Measurements from ENCODE around the gene SPATA46. TPM values are rescaled to one million over a fixed set of nuclear protein-coding genes. Genes with fewer than 3 reads are reported as not detected.
"Not testable (repeated sequence)": the region's sequence is repeated elsewhere in the genome, so short reads cannot be mapped to it uniquely, and the experiment has no call there.

SPATA46 gene
- total RNA-seq, 1 donor from 2014 or later: not detected

- TF ChIP-seq CTCF (conservative IDR thresholded peaks at IDR 0.05): peak; percentile 56
- no peak for DNase-seq (ENCODE audit: low read depth, low spot score)
- peaks cover 6% of the 10 kb centered on the region for H3K36me3 Mint-ChIP-seq (ENCODE audit: low read depth)
Measured at GRCh38 chr1:162357681-162358266, 18.9 kb downstream of the SPATA46 start.

GRCh38 chr1:162353702-162354101 is 23.0 kb downstream of the SPATA46 start:
- Mint-ChIP-seq H3K4me1 (peaks cover 28% of the 10 kb centered on the region), H3K9me3 (no peaks in the 10 kb centered on the region), H3K36me3 (ENCODE audit: low read depth) (peaks cover 12% of the 10 kb centered on the region), H3K27me3 (ENCODE audit: low read depth) (no peaks in the 10 kb centered on the region), H3K27ac (ENCODE audit: unreplicated experiment) (no peak overlapping the region), H3K4me3 (no peak overlapping the region)
- TF ChIP-seq CTCF (conservative IDR thresholded peaks at IDR 0.05): no peak
- DNase-seq (ENCODE audit: low read depth, low spot score): no peak

More at GRCh38 chr1:162357681-162358266, 18.9 kb downstream of the SPATA46 start:
- no peak overlapping the region for H3K27ac Mint-ChIP-seq (ENCODE audit: unreplicated experiment)
- peaks cover 20% of the 10 kb centered on the region for H3K4me1 Mint-ChIP-seq
- H3K4me3 Mint-ChIP-seq: no peak overlapping the region
- H3K27me3 Mint-ChIP-seq (ENCODE audit: low read depth): no peaks in the 10 kb centered on the region
- H3K9me3 Mint-ChIP-seq: no peaks in the 10 kb centered on the region

- TF ChIP-seq CTCF (conservative IDR thresholded peaks at IDR 0.05): no peak
- Mint-ChIP-seq H3K9me3 (no peaks in the 10 kb centered on the region), H3K36me3 (ENCODE audit: low read depth) (peaks cover 12% of the 10 kb centered on the region), H3K4me3 (no peak overlapping the region), H3K27ac (ENCODE audit: unreplicated experiment) (peak overlapping the region; percentile 65), H3K27me3 (ENCODE audit: low read depth) (no peaks in the 10 kb centered on the region), H3K4me1 (peaks cover 23% of the 10 kb centered on the region)
- no peak for DNase-seq (ENCODE audit: low read depth, low spot score)
Measured at GRCh38 chr1:162353078-162353477, 23.6 kb downstream of the SPATA46 start.

- not testable (repeated sequence) for H3K27ac Mint-ChIP-seq (ENCODE audit: unreplicated experiment); DNase-seq (ENCODE audit: low read depth, low spot score); H3K27me3 Mint-ChIP-seq (ENCODE audit: low read depth); H3K4me3 Mint-ChIP-seq; H3K9me3 Mint-ChIP-seq
- Mint-ChIP-seq H3K4me1 (peaks cover 16% of the 10 kb centered on the region), H3K36me3 (ENCODE audit: low read depth) (peaks cover 12% of the 10 kb centered on the region)
Measured at GRCh38 chr1:162351874-162352273, 24.8 kb downstream of the SPATA46 start.

- H3K36me3 Mint-ChIP-seq (ENCODE audit: low read depth): peaks cover 12% of the 10 kb centered on the region
Measured at GRCh38 chr1:162351246-162351842, 25.3 kb downstream of the SPATA46 start.

More at GRCh38 chr1:162351246-162351842, 25.3 kb downstream of the SPATA46 start:
- no peaks in the 10 kb centered on the region for H3K9me3 Mint-ChIP-seq
- no peak for TF ChIP-seq CTCF (conservative IDR thresholded peaks at IDR 0.05)
- H3K27me3 Mint-ChIP-seq (ENCODE audit: low read depth): no peaks in the 10 kb centered on the region
- no peak overlapping the region for H3K4me3 Mint-ChIP-seq
- no peak for DNase-seq (ENCODE audit: low read depth, low spot score)
- H3K27ac Mint-ChIP-seq (ENCODE audit: unreplicated experiment): no peak overlapping the region
- peaks cover 16% of the 10 kb centered on the region for H3K4me1 Mint-ChIP-seq

Data from neural crest cell (in vitro differentiated cells).